ENCODE measurements around the gene ATF7IP.
"Not testable (repeated sequence)": the region's sequence is repeated elsewhere in the genome, so short reads cannot be mapped to it uniquely, and the experiment has no call there.

The ATF7IP gene, protein sequence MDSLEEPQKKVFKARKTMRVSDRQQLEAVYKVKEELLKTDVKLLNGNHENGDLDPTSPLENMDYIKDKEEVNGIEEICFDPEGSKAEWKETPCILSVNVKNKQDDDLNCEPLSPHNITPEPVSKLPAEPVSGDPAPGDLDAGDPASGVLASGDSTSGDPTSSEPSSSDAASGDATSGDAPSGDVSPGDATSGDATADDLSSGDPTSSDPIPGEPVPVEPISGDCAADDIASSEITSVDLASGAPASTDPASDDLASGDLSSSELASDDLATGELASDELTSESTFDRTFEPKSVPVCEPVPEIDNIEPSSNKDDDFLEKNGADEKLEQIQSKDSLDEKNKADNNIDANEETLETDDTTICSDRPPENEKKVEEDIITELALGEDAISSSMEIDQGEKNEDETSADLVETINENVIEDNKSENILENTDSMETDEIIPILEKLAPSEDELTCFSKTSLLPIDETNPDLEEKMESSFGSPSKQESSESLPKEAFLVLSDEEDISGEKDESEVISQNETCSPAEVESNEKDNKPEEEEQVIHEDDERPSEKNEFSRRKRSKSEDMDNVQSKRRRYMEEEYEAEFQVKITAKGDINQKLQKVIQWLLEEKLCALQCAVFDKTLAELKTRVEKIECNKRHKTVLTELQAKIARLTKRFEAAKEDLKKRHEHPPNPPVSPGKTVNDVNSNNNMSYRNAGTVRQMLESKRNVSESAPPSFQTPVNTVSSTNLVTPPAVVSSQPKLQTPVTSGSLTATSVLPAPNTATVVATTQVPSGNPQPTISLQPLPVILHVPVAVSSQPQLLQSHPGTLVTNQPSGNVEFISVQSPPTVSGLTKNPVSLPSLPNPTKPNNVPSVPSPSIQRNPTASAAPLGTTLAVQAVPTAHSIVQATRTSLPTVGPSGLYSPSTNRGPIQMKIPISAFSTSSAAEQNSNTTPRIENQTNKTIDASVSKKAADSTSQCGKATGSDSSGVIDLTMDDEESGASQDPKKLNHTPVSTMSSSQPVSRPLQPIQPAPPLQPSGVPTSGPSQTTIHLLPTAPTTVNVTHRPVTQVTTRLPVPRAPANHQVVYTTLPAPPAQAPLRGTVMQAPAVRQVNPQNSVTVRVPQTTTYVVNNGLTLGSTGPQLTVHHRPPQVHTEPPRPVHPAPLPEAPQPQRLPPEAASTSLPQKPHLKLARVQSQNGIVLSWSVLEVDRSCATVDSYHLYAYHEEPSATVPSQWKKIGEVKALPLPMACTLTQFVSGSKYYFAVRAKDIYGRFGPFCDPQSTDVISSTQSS

DNA sequence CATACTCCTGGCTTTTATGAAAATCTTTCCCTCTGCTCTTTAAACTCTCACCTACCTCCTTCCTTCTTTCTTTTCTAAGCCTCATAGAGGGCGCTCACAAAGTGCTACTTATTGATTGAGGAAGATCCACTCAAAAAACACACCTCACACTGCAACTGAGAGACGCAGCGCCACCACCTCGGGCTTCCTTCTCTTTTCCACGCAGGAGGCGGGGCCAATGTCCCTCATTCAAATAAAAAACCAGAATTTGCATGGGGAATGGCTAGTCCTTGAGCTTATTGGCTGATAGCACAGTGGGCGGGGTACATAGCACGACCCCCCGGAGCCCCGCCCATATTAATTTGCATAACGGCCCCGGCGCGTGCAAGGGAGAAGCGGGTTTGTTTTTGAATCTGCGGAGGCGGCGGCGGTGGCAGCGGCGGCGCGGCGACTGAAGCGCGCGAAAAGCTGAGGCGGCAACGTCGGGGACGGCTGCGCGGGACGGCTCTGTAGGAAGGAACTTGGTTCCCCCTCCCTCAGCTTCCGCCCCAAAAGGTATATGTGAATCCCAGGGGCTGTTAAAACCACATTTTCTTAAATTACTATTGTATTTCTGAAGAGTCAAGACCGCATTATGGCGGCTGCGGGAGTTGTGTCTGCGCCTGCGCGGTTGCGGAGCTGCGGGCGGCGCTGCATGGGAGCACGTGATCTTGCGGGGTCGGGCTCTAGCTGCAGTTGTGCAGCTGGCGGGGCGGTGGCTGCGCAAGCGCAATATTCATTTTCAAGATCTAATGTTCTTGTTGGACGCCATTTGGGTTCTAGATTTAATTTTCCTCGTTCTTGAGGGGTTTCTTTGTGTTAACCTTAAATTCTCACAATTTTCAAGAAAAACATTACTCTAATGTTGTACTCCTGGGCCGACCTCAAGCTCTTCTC lies at the start of gene ATF7IP:
Gene ATF7IP (plus strand): TSS at position 389 of the 915 bp plus-strand sequence. CDS start 58,234 bp downstream, outside the sequence.
- DNase-seq (ENCODE audit: low spot score): peak; percentile 99

GRCh38 chr12:14317362-14318146 lies 47.9 kb upstream of the ATF7IP start:
- no peak for DNase-seq (ENCODE audit: low spot score)

GRCh38 chr12:14319704-14320427 lies 45.6 kb upstream of the ATF7IP start:
- not testable (repeated sequence) for DNase-seq (ENCODE audit: low spot score)

DNA sequence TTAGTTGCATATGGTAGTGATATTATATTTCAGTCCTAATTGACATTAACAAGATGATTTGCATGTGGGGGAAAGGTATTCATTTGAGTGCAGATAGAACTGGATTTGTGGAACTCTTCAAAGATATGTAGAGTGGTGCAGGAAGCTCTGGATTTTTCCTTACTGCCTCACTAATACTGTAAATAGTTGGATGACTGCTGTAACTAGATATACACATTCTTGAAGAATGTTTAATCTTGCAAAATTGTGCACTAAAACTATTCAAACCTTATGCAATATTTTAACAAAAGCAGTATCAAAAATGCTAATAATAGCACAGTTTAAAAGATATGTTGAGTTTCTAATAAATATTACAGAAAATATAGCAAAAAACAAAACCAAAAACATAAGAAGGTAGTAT lies 43.1 kb upstream of the ATF7IP start:
- peak; percentile 55 for DNase-seq (ENCODE audit: low spot score)

GRCh38 chr12:14325716-14326343 lies 39.7 kb upstream of the ATF7IP start:
- no peak for DNase-seq (ENCODE audit: low spot score)

GRCh38 chr12:14326699-14327098 lies 38.8 kb upstream of the ATF7IP start:
- peak; percentile 31 for DNase-seq (ENCODE audit: low spot score)

DNA sequence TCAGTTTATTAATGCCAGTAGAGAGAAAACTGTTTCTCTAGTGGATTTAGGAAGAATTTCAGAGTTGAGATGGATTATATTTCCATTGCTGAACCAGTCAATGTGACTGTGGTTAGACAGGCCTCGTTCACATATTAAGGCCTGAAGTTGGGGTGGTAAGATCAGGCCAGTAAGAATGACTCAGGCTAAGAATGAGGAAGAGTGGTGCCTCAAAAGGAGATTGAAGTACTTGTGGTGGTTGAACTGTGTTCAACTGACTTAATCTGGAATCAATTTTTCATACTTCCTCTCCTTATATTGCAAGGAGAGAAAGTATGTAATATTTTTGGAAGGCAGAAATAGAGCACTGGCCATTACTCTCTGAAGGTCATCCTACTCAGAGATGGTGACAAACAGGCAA lies 37.8 kb upstream of the ATF7IP start:
- DNase-seq (ENCODE audit: low spot score): peak; percentile 88

- no peak for DNase-seq (ENCODE audit: low spot score)
Measured at GRCh38 chr12:14332482-14332881, 33.0 kb upstream of the ATF7IP start.

- DNase-seq (ENCODE audit: low spot score): no peak
Measured at GRCh38 chr12:14340371-14340770, 25.1 kb upstream of the ATF7IP start.

GRCh38 chr12:14351524-14351923 lies 14.0 kb upstream of the ATF7IP start:
- DNase-seq (ENCODE audit: low spot score): not testable (repeated sequence)

- DNase-seq (ENCODE audit: low spot score): not testable (repeated sequence)
Measured at GRCh38 chr12:14352066-14352465, 13.4 kb upstream of the ATF7IP start.

- not testable (repeated sequence) for DNase-seq (ENCODE audit: low spot score)
Measured at GRCh38 chr12:14354665-14355064, 10.8 kb upstream of the ATF7IP start.

DNA sequence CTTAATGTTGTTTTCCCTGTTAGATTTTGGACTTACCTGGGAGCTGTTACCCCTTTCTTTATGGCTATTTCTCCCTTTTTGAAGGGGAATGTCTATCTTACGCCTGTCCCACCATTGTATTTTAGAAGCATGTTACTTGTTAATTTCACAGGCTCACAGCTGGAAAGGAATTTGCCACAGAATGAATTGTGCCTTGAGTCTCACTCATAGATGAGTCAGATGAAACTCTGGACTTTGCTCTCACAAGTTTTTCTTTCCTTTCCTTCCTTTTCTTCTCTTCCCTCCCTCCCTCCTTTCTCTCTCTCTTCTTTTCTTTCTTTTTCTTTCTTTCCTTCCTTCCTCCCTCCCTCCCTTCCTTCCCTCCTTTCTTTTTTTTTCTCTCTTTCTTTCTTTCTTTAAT lies 9.3 kb upstream of the ATF7IP start:
- peak; percentile 22 for DNase-seq (ENCODE audit: low spot score)

DNA sequence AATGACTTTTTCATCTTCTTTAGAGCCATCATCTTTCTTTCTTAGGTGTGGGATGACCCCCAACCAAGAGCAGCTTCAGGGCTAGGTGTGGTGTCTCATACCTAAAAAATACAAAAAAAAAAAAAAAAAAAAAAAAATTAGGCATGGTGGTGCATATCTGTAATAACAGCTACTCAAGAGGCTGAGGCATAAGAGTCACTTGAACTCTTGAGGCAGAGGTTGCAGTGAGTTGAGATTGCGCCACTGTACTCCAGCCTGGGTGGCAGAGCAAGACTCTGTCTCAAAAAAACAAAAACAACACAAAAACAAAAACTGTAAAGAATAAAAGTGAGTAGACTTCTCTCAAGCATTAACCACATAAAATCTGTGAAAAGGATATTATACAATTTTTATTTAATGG lies 8.0 kb upstream of the ATF7IP start:
- DNase-seq (ENCODE audit: low spot score): no peak

DNA sequence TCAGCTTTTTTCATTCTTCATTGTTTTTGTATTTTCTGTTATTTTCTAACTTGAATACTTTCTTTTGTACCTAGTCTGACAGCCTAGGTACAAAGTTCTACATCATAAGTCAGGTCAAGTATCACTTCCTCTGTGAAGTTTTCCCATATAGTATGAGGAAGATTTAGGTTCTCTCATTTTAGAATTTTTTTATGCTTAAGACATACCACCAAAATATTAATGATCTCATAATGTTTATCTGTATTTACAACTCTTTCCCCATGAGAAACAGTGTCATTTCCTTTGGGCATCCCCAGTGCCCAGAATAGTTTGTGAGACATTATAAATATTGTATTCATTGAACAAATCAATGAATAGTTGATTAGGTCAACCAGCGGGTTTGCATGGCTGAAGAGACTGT lies 3.1 kb upstream of the ATF7IP start:
- no peak for DNase-seq (ENCODE audit: low spot score)

- DNase-seq (ENCODE audit: low spot score): no peak
Measured at GRCh38 chr12:14364583-14365271, 755 bp upstream of the ATF7IP start.

- peak; percentile 14 for DNase-seq (ENCODE audit: low spot score)
Measured at GRCh38 chr12:14366209-14367039, 942 bp downstream of the ATF7IP start.

Data from GM03348 (cell line).